HT1080 (cell line): ENCODE measurements around the gene BMS1. TPM values are rescaled to one million over a fixed set of nuclear protein-coding genes. Genes with fewer than 3 reads are reported as not detected.
"Not testable (repeated sequence)": the region's sequence is repeated elsewhere in the genome, so short reads cannot be mapped to it uniquely, and the experiment has no call there.

Experiments used
- DNase-seq: peaks from one replicate; pipeline ENCODE4 v3.0.0-alpha.2; 2015; ENCODE audit warnings: low read depth
- total RNA-seq: library from RNA; depleted of rRNA; stranded (reverse); fragments of >200 nt; shearing (Covaris generic); gene quantifications from 2 replicates; pipeline ENCODE4 v1.2.3, GENCODE V29; 2014

BMS1 gene
- total RNA-seq, 1 experiment from 2014 or later, result 31.5 TPM

DNA sequence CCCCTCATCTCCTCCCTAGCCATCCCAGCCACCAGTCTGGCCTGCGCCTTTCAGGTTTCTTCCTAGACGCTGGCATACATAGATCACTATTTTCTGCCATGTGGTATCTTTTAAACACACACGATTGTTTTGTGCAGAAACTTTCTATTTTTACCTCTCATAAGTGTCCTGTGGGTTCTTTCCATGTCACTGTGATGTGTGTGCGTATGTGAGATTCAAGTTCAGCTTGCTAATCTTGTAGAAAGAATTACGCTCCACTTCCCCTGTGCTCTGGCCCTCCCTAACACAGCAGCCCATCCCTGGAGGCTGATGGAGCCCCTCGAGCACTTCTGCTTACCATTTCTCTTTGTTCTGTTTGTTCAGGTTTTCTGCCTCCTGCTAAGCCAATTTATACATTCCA is 80.2 kb downstream of the BMS1 start:
- DNase-seq, result not testable (repeated sequence)

GRCh38 chr10:42864575-42864974 is 82.0 kb downstream of the BMS1 start:
- DNase-seq, result peak; percentile 14

DNA sequence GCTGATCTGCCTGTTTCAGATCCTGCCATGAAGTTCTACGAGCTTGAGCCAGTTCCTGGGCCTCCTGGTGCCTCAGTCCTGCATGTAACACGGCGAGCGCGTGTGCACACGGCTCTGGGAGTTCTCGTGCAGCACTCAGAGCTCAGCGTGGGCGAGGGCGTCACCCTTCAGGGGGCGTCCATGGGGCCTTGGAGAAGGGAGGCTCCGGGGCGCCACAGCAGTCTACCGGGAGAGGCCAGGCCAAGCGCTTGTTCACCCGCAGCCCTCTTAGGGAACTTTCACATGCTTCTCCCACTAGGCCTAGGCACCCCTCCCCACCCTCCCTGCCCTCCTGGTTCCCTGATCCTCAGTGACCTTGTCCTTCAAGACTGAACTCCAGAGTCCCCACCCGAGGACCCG is 83.1 kb downstream of the BMS1 start:
- DNase-seq, result no peak

DNA sequence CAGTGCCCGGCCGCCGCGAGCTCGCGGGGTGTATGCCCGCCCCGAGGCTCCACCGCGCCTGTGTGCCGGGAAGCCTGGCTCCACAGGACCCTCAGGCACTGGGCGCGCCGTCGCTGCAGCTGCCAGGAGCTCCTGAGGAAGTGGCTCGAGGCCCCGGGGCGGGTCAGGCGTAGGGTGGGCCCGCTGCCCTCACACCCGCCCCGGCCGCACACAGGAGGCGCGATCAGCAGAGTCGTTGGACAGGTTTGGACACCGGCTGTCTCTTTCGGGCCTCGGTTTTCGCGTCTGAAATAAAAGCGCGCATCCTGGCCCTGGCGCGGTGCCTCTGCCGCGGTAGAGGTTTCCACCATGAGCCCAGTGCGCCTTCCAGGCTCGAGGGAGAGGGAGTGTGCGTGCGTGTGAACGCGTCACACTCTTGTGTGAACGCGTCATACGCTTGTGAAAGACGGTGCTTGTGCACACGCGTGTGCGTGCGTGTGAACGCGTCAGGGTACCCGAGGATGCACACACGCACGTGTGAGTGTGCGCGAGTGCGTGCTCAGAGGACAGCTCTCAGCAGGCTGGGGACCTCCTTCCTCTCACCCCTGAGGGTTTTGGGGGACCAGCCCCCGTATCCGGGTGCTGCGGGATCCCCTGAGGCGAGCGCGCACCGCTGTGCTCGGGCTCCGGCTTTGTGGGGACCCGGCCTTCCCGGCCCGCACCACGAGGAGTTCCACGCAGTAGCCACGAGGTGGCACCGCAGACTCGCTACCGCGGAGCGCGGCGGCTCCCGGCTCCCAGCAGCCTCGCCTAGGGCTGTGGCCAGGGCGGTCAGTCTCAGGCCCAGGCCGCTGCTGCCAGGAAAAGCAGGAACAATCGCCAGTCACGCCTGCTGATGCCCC is 83.8 kb downstream of the BMS1 start:
- DNase-seq, result peak; percentile 60

DNA sequence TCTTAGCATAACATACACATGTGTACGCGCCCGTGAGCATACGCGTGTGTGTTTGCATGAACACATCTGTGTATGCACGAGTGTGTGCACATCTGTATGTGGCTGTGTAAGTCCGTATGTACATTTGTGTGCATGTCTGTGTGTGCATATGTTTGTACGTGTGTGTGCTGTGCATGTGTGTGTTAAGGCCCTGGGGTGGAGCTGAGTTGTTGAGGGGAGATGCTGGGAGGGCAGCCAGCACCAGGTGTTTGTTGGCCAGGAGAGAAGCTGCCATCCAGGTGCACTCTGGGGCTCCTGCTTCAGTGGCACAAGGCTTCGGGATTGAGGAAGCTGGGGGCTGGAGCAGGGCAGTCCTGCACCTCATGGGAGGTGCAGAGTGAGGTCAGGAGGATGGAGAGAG is 85.0 kb downstream of the BMS1 start:
- no peak for DNase-seq

DNA sequence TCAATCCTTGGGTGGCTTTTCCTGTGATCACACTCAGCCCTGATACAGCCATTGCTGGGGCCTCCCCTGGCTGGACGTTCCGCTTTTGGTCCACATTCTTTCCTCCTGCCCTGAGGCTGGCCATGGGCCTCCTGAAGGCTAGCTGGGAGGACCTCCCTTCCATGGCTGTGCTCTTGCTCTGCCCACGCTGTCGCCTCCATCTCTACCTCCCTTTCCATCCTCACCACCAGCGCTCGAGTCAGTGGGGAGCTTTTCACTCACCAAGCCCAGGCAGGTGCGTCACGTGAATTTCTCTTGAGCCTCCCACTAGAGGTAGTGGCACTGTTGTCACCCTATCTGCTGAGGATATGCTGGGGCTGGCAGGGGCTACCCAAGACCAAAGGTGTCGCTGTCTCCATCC is 85.9 kb downstream of the BMS1 start:
- no peak for DNase-seq

DNA sequence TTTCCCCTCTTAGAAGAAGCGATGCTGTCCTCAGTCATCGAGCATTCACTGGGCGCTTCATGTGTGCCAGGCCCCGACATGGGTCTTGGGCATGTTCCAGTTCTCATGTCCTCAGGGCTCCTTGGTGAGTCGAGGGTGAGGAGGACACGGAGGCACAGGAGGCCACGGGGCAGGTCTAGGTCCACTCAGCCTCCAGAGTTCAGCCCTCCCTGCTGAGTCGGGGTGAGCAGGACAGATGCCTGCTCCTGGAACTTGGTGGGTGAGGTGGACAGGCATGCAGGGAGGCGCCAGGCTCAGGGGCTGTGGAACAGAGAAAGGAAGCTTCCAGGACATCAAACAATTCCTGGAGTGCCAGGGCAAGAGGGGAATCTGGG is 87.4 kb downstream of the BMS1 start:
- DNase-seq, result no peak

DNA sequence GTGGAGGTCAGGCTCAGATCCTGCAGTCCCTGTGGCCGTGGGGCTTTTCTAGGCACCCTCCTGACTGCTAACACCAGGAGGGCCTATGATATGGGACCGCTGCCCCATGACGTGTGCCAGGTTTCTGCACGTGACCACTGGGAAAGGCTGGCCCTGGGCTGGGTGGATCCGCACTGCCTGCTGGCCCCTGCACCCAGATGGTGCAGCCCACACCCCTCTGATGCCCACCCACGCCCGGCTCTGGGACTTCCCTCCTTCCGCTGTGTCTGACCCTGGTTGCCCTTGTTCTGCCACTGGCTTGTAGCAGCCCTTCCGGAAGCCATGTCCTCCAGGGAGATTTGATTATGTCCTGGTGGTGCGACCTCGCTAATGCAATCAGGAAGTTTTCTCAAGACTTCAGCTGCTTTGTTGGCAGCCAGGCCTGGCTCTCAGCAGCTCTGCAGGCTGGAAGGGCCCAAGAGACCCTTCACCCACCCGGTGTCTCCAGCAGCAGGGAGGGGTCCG is 88.6 kb downstream of the BMS1 start:
- DNase-seq, result not testable (repeated sequence)

- DNase-seq, result no peak
Measured at GRCh38 chr10:42871823-42872222, 89.2 kb downstream of the BMS1 start.

DNA sequence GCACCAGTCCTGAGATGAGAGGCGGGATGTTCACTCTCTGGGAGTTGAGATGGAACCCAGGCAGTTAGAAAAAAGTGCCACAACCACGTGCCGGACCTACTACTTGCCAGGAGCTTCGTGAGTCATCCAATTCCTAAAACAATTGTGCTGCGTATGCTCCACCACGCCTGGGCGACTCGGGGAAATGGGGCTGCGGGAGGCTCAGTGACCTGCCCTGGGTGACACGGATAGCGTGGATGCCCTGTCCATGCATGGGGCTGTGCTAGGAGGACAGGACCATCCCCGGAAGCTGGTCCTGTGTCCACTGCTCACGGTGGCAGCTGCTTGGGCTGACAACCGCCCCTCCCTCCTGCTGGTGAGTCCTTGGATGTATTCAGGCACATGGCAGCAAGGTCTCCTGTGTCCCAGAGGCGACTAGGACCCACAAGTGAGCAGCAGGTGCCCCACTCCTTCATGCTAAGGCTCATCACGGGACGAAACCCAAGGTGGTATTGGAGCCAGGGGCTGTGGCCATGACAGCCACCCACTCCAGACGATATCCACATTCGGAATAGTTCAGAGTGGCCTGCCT is 90.4 kb downstream of the BMS1 start:
- DNase-seq, result peak; percentile 17

GRCh38 chr10:42874713-42875387 is 92.3 kb downstream of the BMS1 start:
- no peak for DNase-seq

DNA sequence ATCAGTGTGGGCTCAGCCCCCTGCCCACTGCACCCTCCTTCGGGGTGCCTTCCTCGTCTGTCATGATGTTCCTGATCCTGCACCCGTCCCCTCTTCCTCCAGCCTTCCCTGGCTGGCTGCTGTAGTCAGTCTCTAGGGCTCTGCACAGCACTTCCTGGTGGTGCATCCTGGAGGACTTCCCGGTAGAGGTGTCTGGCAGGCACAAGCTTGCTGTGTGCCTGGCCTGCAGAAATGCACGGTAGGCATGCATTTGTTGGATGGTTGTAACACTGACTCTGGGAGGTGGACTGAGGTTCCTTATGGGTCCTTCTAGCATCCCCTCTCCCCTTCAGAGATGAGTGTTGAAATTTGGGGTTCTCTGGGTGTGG is 92.8 kb downstream of the BMS1 start:
- DNase-seq, result no peak

DNA sequence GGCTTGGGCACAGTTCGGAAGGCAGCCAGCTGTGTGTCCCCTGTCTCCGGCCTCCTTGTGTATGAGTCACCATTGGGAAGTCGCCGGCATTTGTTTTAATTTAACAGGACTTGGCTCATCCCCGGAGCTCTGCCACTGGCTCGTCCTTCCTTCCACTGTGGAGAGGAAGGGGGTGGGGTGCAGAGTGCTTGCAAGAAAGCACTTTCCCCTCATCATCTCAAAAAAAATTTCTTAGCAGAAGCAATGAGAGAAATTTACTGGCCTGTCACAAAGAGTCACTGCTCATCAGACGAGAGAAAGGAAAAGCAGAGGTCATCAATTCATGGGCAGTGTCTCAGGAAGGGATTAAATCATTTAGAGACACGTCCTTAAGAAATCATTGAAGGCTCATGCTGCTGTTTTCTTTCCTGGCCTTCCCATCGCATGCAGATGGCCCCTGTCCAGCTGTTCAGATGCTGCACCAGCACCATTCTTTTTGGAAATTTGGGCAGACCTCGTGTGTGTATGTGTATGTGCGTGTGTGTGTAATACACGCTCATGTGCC is 93.3 kb downstream of the BMS1 start:
- DNase-seq, result no peak

GRCh38 chr10:42876476-42876875 is 93.9 kb downstream of the BMS1 start:
- no peak for DNase-seq

- DNase-seq, result no peak
Measured at GRCh38 chr10:42876945-42877344, 94.3 kb downstream of the BMS1 start.

DNA sequence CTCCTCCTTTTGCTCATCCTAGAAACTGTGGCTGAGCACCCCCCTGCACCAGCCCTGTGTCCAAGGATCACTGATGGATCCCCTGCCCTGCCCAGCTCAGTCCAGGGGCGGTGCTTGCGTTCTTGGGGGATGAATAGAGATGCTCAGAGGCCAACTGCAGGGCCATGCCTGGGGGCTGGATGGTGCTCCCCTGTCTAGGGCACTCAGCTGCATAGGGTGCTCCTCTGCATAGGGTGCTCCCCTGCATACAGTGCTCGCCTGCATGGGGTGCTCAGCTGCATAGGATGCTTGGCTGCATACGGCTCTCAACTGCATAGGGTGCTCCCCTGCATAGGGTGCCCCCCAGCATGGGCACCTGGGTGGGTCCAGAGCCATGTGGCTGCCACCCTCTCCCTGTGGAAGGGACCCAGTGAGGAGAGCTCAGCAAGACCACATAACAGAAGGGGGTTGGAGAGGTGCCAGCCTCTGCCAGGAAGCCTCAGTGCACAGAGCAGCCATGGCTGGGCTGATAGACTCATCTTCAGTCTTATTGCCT is 95.0 kb downstream of the BMS1 start:
- no peak for DNase-seq

GRCh38 chr10:42878134-42878820 is 95.7 kb downstream of the BMS1 start:
- DNase-seq, result no peak

DNA sequence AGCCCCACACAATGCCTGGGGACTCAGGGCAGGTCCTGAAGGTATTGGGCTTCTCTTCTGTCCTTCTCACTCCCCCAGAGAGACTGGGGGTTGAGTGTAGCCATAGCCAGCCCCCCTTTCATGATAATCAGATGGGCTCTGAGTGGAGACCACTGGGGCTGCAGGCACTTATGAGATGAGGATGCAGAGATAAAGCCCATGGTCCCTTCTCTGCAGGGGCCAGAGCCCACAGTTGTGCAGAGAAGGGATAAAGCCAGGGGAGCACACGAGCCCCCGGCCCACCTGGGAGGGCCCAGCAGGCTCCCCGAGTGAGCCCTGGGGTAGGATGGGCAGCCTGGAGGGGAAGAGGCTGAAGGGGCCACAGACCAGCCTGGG is 96.2 kb downstream of the BMS1 start:
- no peak for DNase-seq

- no peak for DNase-seq
Measured at GRCh38 chr10:42879380-42880254, 97.0 kb downstream of the BMS1 start.

- no peak for DNase-seq
Measured at GRCh38 chr10:42880255-42880620, 97.6 kb downstream of the BMS1 start.
